Spleen (tissue), 11 donors: ENCODE measurements around the gene CLEC3B. TPM values are rescaled to one million over a fixed set of nuclear protein-coding genes. Genes with fewer than 3 reads are reported as not detected.

Experiments
- DNase-seq: peaks from one replicate; pipeline ENCODE4 v3.0.0-alpha.2; 2020
- H3K27ac ChIP-seq, 8 donors: fragments of 200-600 bp; sonication (generic) in 7 of 8; 1 replicate in 4 of 8; 2 replicates in 4 of 8; pipeline versions ENCODE4 v1.5.0 to v1.8.0; 2016 to 2021; ENCODE audit warnings: inconsistent platforms in 4 of 8, mild to moderate bottlenecking in 4 of 8, moderate library complexity in 1 of 8
- H3K27me3 ChIP-seq, 7 donors: fragments of 200-600 bp; sonication (generic) in 6 of 7; replicated peaks in 1 of 7; 1 replicate in 4 of 7; 2 replicates in 3 of 7; pipeline versions ENCODE4 v1.5.0 to v1.8.0; 2016 to 2021; ENCODE audit warnings: inconsistent platforms in 3 of 7, mild to moderate bottlenecking in 1 of 7
- H3K36me3 ChIP-seq, 6 donors: fragments of 200-600 bp; sonication (generic) in 5 of 6; 1 replicate in 4 of 6; 2 replicates in 2 of 6; pipeline versions ENCODE4 v1.5.0 to v1.8.0; 2016 to 2021; ENCODE audit warnings: inconsistent platforms in 2 of 6
- H3K4me1 ChIP-seq, 6 donors: fragments of 200-600 bp; sonication (generic) in 5 of 6; 1 replicate in 3 of 6; 2 replicates in 3 of 6; pipeline versions ENCODE4 v1.5.0 to v1.8.0; 2016 to 2021; ENCODE audit warnings: inconsistent platforms in 3 of 6
- H3K4me3 ChIP-seq, 8 donors: fragments of 200-600 bp; sonication (generic) in 7 of 8; 1 replicate in 4 of 8; 2 replicates in 4 of 8; pipeline versions ENCODE4 v1.5.0 to v1.8.0; 2016 to 2021; ENCODE audit warnings: inconsistent platforms in 4 of 8, mild to moderate bottlenecking in 4 of 8, moderate library complexity in 2 of 8
- H3K9me3 ChIP-seq, 8 donors: fragments of 200-600 bp; sonication (generic) in 7 of 8; 1 replicate in 4 of 8; 2 replicates in 4 of 8; pipeline versions ENCODE4 v1.5.0 to v1.8.0; 2016 to 2021; ENCODE audit warnings: inconsistent platforms in 4 of 8
- POLR2A ChIP-seq, 3 donors: fragments of 450-650 bp; IDR thresholded peaks; one replicate each; pipeline ENCODE4 v1.5.1; 2017; ENCODE audit warnings: antibody characterized with exemption in 3 of 3, mild to moderate bottlenecking in 1 of 3
- POLR2AphosphoS5 ChIP-seq, 3 donors: sonication (generic); formaldehyde crosslinking; IDR thresholded peaks; one replicate each; pipeline ENCODE4 v1.5.1; 2017; ENCODE audit warnings: antibody characterized with exemption in 3 of 3
- WGBS, 5 donors: extraction: QIAGEN DNeasy Blood & Tissue Kit in 3 of 5; methylation state at CpG; one replicate each; pipeline versions ENCODE4 v1.1.5 to v1.1.7; 2013 to 2018; 5-methylcytosine and 5-hydroxymethylcytosine counted together
- intact Hi-C: fragments of 100-400 bp; cut with DNase I; formaldehyde crosslinking; loops from one replicate; pipeline ENCODE4 v1.15.0; 2023; ENCODE audit warnings: low total_unique reads
- polyA plus RNA-seq, 3 donors: library from polyadenylated mRNA; stranded (reverse); fragments of 200-250 nt; gene quantifications; one replicate each; pipeline ENCODE4 v1.2.1, GENCODE V29; 2013
- small RNA-seq, 4 donors: library from RNA; depleted of rRNA; stranded (forward); fragments of <200 nt; gene quantifications; one replicate each; pipeline ENCODE3, GENCODE V24; 2016
- total RNA-seq, 7 donors: library from RNA; depleted of rRNA in 3 of 7; stranded (reverse); fragments of >200 nt in 3 of 7; fragmentation: NEBNext Ultra II Directional in 4 of 7; extraction: Animal tissue kit (Norgen Biotek cat#: 25700) in 4 of 7; gene quantifications; one replicate each; pipeline versions ENCODE4 v1.1.0 to v1.2.1, GENCODE V29; 2016 to 2021
- TF ChIP-seq, protein P1 (sequence below), 11 experiments: fragments of 200-600 bp in 7 of 11; fragments of 450-650 bp in 4 of 11; sonication (generic) in 4 of 11; IDR thresholded peaks in 8 of 11; conservative IDR thresholded peaks in 3 of 11; 1 replicate in 7 of 11; 2 replicates in 4 of 11; pipeline versions ENCODE4 v1.4.0 to v1.8.0; 2016 to 2021; ENCODE audit warnings: antibody characterized with exemption in 11 of 11, inconsistent platforms in 4 of 11, mild to moderate bottlenecking in 1 of 11
- donor health status: healthy with polysubstance abuse.
- donor health status: DM: no; HTN: no; CAD: no; lungs with moderate emphysema.
- donor health status: DM: no; HTN: no; CAD: no.
- donor health status: Bipolar disorder and iron deficiency.
- donor health status: healthy.
- donor health status: DM: no; HTN: no; CAD: no.
- donor health status: DM: yes; HTN: yes; CAD: no.

The CLEC3B gene
- total and polyA plus RNA-seq, 10 donors, result 68.6 to 409 (median 280) TPM

DNA sequence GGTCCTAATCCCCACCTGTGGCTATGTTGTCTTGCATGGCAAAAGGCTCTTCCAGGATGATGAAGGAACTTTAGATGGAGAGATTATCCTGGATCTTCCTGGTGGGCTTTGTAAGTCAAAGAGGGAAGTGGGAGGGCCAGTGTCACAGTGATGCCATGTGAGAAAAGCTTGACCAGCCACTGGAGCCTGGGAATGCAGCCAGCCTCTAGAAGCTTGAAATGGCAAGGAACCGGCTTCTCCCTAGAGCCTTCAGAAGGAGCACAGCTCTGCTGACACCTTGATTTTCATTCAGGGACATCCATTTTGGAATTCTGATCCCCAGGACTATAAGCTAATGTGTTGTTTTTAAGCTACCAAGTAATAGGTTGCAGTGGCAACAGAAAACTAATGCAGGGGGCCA is 58.3 kb downstream of the CLEC3B start:
- no peak overlapping the region for H3K4me3 ChIP-seq
- no peak overlapping the region for H3K27ac ChIP-seq
- intact Hi-C loops, result no loop called here
- 56 to 90% (median 81%) methylated on average over 1 of the region's 1 CpG for WGBS, 5 donors
- H3K9me3 ChIP-seq, result peaks cover 0 to 6% (median 0%) of the 10 kb centered on the region in 8 donors
- no peaks in the 10 kb centered on the region for H3K36me3 ChIP-seq
- no peak for DNase-seq
- TF ChIP-seq POLR2A (IDR thresholded peaks at IDR 0.05) (no peak), POLR2AphosphoS5 (IDR thresholded peaks at IDR 0.05) (no peak)
- TF ChIP-seq, protein P1, sequence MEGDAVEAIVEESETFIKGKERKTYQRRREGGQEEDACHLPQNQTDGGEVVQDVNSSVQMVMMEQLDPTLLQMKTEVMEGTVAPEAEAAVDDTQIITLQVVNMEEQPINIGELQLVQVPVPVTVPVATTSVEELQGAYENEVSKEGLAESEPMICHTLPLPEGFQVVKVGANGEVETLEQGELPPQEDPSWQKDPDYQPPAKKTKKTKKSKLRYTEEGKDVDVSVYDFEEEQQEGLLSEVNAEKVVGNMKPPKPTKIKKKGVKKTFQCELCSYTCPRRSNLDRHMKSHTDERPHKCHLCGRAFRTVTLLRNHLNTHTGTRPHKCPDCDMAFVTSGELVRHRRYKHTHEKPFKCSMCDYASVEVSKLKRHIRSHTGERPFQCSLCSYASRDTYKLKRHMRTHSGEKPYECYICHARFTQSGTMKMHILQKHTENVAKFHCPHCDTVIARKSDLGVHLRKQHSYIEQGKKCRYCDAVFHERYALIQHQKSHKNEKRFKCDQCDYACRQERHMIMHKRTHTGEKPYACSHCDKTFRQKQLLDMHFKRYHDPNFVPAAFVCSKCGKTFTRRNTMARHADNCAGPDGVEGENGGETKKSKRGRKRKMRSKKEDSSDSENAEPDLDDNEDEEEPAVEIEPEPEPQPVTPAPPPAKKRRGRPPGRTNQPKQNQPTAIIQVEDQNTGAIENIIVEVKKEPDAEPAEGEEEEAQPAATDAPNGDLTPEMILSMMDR (IDR thresholded peaks at IDR 0.05 in 8 of 11, conservative IDR thresholded peaks at IDR 0.05 in 3 of 11), result no peak
- H3K4me1 ChIP-seq, result no peaks in the 10 kb centered on the region
- H3K27me3 ChIP-seq, result no peaks in the 10 kb centered on the region

DNA sequence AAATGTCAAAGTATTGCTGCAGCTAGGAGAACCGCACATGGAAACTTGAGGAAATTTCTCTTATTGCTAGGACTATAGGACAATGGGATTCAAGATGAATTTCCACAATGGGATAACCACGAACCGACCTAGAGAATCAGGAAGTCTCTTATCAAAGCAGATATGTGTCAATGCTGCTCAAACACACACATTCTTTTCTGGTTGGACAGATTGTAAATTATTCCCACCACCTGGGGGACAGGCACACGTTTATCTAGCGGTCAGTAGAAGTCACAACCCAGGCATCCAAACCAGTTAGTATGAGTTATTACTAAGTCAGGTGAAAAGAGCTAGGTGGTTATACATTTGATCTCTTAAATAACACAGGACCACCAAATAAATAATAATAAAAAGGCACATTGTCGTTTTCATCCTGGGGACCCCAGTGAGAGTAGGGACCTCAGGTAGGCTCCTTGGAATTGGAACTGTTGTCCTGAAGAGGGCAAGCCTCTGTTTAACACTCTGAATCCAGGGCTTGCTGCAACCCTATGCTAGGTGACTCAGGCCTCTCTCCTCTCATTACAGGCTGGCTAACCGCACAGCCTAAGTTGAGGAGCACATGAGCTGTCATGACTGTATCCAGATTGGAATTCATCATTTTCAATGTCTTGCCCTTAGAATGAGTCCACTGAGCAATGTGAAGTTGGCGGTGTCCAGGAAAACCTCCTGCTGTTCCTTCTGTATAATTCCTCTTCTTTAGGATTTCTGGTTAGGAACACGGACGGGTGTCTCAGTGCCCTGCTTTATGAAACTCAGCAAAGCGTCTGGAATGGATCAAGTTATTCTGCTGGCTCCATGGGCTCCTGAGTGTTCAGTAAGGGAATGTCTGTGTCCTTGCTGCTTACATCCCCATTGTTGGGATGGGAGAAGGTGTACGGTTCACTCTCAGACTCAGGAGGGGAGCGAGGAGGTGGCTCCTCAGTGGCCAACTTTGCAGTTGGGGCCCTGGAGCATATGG is 59.0 kb downstream of the CLEC3B start:
- TF ChIP-seq POLR2A (IDR thresholded peaks at IDR 0.05), result no peak
- intact Hi-C loops, result no loop called here
- Histone ChIP-seq H3K9me3 (peaks cover 0 to 6% (median 0%) of the 10 kb centered on the region in 8 donors), H3K4me3 (no peak overlapping the region), H3K27ac (no peak overlapping the region), H3K36me3 (no peaks in the 10 kb centered on the region), H3K27me3 (no peaks in the 10 kb centered on the region), H3K4me1 (no peaks in the 10 kb centered on the region)
- WGBS, 5 donors, result 76 to 85% (median 78%) methylated on average over 13 of the region's 13 CpGs
- no peak for DNase-seq

Small RNA genes lying within 50 kb of the gene (small RNA-seq; reads per million reads assigned to genes)
- gene RNU5B-3P, result 0 reads per million in 4 donors

Other genes starting within 250 kb of the CLEC3B start
- 10 to 100 TPM in 6 of 7 donors, 1 to 10 TPM in 1; 9.5 to 15.8 (median 14.3) TPM for gene TMEM42, start 164.4 kb upstream of the CLEC3B start, total RNA-seq
- gene TMEM42, start 164.4 kb upstream of the CLEC3B start, polyA plus RNA-seq, result 10 to 100 TPM; 28.8 to 32.4 (median 30.8) TPM
- not detected for gene TGM4, start 151.7 kb upstream of the CLEC3B start, total RNA-seq
- gene TGM4, start 151.7 kb upstream of the CLEC3B start, polyA plus RNA-seq, result not detected
- 10 to 100 TPM; 57.3 to 79.2 (median 70.1) TPM for gene ZDHHC3, start 50.1 kb upstream of the CLEC3B start, total RNA-seq
- gene ZDHHC3, start 50.1 kb upstream of the CLEC3B start, polyA plus RNA-seq, result 10 to 100 TPM; 15.2 to 25.3 (median 17.4) TPM
- 10 to 100 TPM; 28.4 to 42.8 (median 33.6) TPM for gene EXOSC7, start 50.1 kb upstream of the CLEC3B start, total RNA-seq
- 10 to 100 TPM; 32.1 to 43.7 (median 43.1) TPM for gene EXOSC7, start 50.1 kb upstream of the CLEC3B start, polyA plus RNA-seq
- gene CDCP1, start 120.1 kb downstream of the CLEC3B start, total RNA-seq, result 1 to 10 TPM; 1.0 to 3.6 (median 3.0) TPM
- gene CDCP1, start 120.1 kb downstream of the CLEC3B start, polyA plus RNA-seq, result under 1 TPM; 0.15 to 0.80 (median 0.18) TPM
- gene TMEM158, start 200.0 kb downstream of the CLEC3B start, total RNA-seq, result 1 to 10 TPM in 3 of 7 donors, under 1 TPM in 3, not detected in 1; 0.76 to 1.7 (median 1.0) TPM
- under 1 TPM; 0.26 to 0.99 (median 0.54) TPM for gene TMEM158, start 200.0 kb downstream of the CLEC3B start, polyA plus RNA-seq